ENCODE measurements around the gene OTOP3.

Gene OTOP3

GRCh38 chr17:74987909-74988711, 52.4 kb downstream of the OTOP3 start:
- DNase-seq = no peak

GRCh38 chr17:74990581-74991105, 54.9 kb downstream of the OTOP3 start:
- no peak for DNase-seq

GRCh38 chr17:74992223-74992622, 56.5 kb downstream of the OTOP3 start:
- DNase-seq = no peak

GRCh38 chr17:74994440-74994839, 58.7 kb downstream of the OTOP3 start:
- DNase-seq = no peak

GRCh38 chr17:74995847-74996246, 60.1 kb downstream of the OTOP3 start:
- no peak for DNase-seq

- DNase-seq = no peak
Measured at GRCh38 chr17:74998783-74999182, 63.1 kb downstream of the OTOP3 start.

- DNase-seq = no peak
Measured at GRCh38 chr17:74999523-74999922, 63.8 kb downstream of the OTOP3 start.
